Measurements from ENCODE around the gene NOSTRIN. TPM values are rescaled to one million over a fixed set of nuclear protein-coding genes. Genes with fewer than 3 reads are reported as not detected.

The NOSTRIN gene
- polyA plus RNA-seq, 1 experiment: not detected

- CTCF ChIA-PET: no interaction called here
- H3K36me3 ChIP-seq (ENCODE audit: control insufficient read depth, insufficient read depth, low read length): no peaks in the 10 kb centered on the region
Observed at GRCh38 chr2:168819829-168820489, 17.5 kb downstream of the NOSTRIN start.

GRCh38 chr2:168821577-168821976, 19.1 kb downstream of the NOSTRIN start:
- Histone ChIP-seq H3K36me3 (ENCODE audit: control insufficient read depth, insufficient read depth, low read length) (no peaks in the 10 kb centered on the region), H3K4me3 (ENCODE audit: low read depth, low read length) (no peak overlapping the region), H3K27me3 (ENCODE audit: control insufficient read depth, insufficient read depth, low read length) (no peaks in the 10 kb centered on the region)
- DNase-seq (ENCODE audit: low read depth): no peak
- POLR2A ChIA-PET: no interaction called here
- CTCF ChIA-PET: no interaction called here
- TF ChIP-seq CTCF (IDR thresholded peaks at IDR 0.05; ENCODE audit: insufficient read depth, low read depth, low read length): no peak

More at GRCh38 chr2:168819829-168820489, 17.5 kb downstream of the NOSTRIN start:
- POLR2A ChIA-PET: no interaction called here
- DNase-seq (ENCODE audit: low read depth): no peak
- no peak for TF ChIP-seq CTCF (IDR thresholded peaks at IDR 0.05; ENCODE audit: insufficient read depth, low read depth, low read length)
- Histone ChIP-seq H3K27me3 (ENCODE audit: control insufficient read depth, insufficient read depth, low read length) (no peaks in the 10 kb centered on the region), H3K4me3 (ENCODE audit: low read depth, low read length) (no peak overlapping the region)

- no peak for DNase-seq (ENCODE audit: low read depth)
- CTCF ChIA-PET: no interaction called here
- Histone ChIP-seq H3K36me3 (ENCODE audit: control insufficient read depth, insufficient read depth, low read length) (no peaks in the 10 kb centered on the region), H3K4me3 (ENCODE audit: low read depth, low read length) (no peak overlapping the region), H3K27me3 (ENCODE audit: control insufficient read depth, insufficient read depth, low read length) (no peaks in the 10 kb centered on the region)
- TF ChIP-seq CTCF (IDR thresholded peaks at IDR 0.05; ENCODE audit: insufficient read depth, low read depth, low read length): no peak
- POLR2A ChIA-PET: no interaction called here
Observed at GRCh38 chr2:168821992-168822391, 19.6 kb downstream of the NOSTRIN start.

GRCh38 chr2:168825126-168825525, 22.7 kb downstream of the NOSTRIN start:
- H3K4me3 ChIP-seq (ENCODE audit: low read depth, low read length): no peak overlapping the region
- ChIA-PET POLR2A (no interaction called here), CTCF (no interaction called here)
- DNase-seq (ENCODE audit: low read depth): no peak
- H3K36me3 ChIP-seq (ENCODE audit: control insufficient read depth, insufficient read depth, low read length): no peaks in the 10 kb centered on the region
- no peaks in the 10 kb centered on the region for H3K27me3 ChIP-seq (ENCODE audit: control insufficient read depth, insufficient read depth, low read length)
- TF ChIP-seq CTCF (IDR thresholded peaks at IDR 0.05; ENCODE audit: insufficient read depth, low read depth, low read length): no peak

GRCh38 chr2:168830958-168831357, 28.5 kb downstream of the NOSTRIN start:
- POLR2A ChIA-PET: no interaction called here
- H3K36me3 ChIP-seq (ENCODE audit: control insufficient read depth, insufficient read depth, low read length): no peaks in the 10 kb centered on the region
- CTCF ChIA-PET: no interaction called here

More at GRCh38 chr2:168830958-168831357, 28.5 kb downstream of the NOSTRIN start:
- no peak for TF ChIP-seq CTCF (IDR thresholded peaks at IDR 0.05; ENCODE audit: insufficient read depth, low read depth, low read length)
- no peaks in the 10 kb centered on the region for H3K27me3 ChIP-seq (ENCODE audit: control insufficient read depth, insufficient read depth, low read length)
- DNase-seq (ENCODE audit: low read depth): no peak
- no peak overlapping the region for H3K4me3 ChIP-seq (ENCODE audit: low read depth, low read length)
